Thoracic aorta (tissue), 2 donors: Measurements from ENCODE around the gene TMED1. TPM values are rescaled to one million over a fixed set of nuclear protein-coding genes. Genes with fewer than 3 reads are reported as not detected.

Experiments used
- ATAC-seq: fragments of 150-250 bp; one replicate; pipeline ENCODE4 v1.8.0; 2017; ENCODE audit warnings: low read depth; ENCODE audit not compliant: insufficient number of reproducible peaks, low FRiP score
- DNase-seq: peaks from one replicate; pipeline ENCODE4 v3.0.0-alpha.2; 2020; ENCODE audit warnings: low spot score
- H3K27ac ChIP-seq, 2 donors: fragments of 200-600 bp; sonication (generic); 1 replicate in 1 of 2; 2 replicates in 1 of 2; pipeline ENCODE4 v1.5.1; 2016; ENCODE audit warnings: mild to moderate bottlenecking in 2 of 2, moderate library complexity in 2 of 2
- H3K27me3 ChIP-seq: fragments of 200-600 bp; sonication (generic); replicated peaks from 2 replicates; pipeline ENCODE4 v1.6.0; 2016; ENCODE audit warnings: mild to moderate bottlenecking; ENCODE audit not compliant: insufficient read depth
- H3K36me3 ChIP-seq: fragments of 200-600 bp; sonication (generic); one replicate; pipeline ENCODE4 v1.5.1; 2016
- H3K4me1 ChIP-seq, 2 donors: fragments of 200-600 bp; sonication (generic); 1 replicate in 1 of 2; 2 replicates in 1 of 2; pipeline versions ENCODE4 v1.5.1 to v1.6.0; 2016; ENCODE audit warnings: low read depth in 2 of 2, mild to moderate bottlenecking in 1 of 2; ENCODE audit not compliant: control insufficient read depth in 1 of 2
- H3K4me3 ChIP-seq: fragments of 200-600 bp; sonication (generic); 2 replicates; pipeline ENCODE4 v1.5.1; 2016; ENCODE audit warnings: mild to moderate bottlenecking
- H3K9me3 ChIP-seq: fragments of 200-600 bp; sonication (generic); 2 replicates; pipeline ENCODE4 v1.5.1; 2016
- CTCF ChIP-seq: fragments of 200-600 bp; sonication (generic); IDR thresholded peaks from one replicate; pipeline ENCODE4 v1.5.1; 2019; ENCODE audit warnings: antibody characterized with exemption
- total RNA-seq, 2 donors: library from RNA; depleted of rRNA; stranded (reverse); fragments of >200 nt; gene quantifications; one replicate each; pipeline versions ENCODE4 v1.1.0 to v1.2.3, GENCODE V29; 2016

The TMED1 gene
- total RNA-seq, 2 donors from 2014 or later = 19.4 to 22.4 TPM

GRCh38 chr19:10797541-10798256, 38.3 kb downstream of the TMED1 start:
- Histone ChIP-seq H3K4me3 (no peak overlapping the region), H3K27me3 (no peaks in the 10 kb centered on the region), H3K4me1 (no peaks in the 10 kb centered on the region), H3K9me3 (no peaks in the 10 kb centered on the region), H3K36me3 (peaks cover 65% of the 10 kb centered on the region), H3K27ac (no peak overlapping the region)
- ATAC-seq (no peak), DNase-seq (no peak)
- no peak for TF ChIP-seq CTCF

GRCh38 chr19:10797078-10797477, 38.9 kb downstream of the TMED1 start:
- Histone ChIP-seq H3K4me1 (no peaks in the 10 kb centered on the region), H3K36me3 (peaks cover 59% of the 10 kb centered on the region)
- no peak for ATAC-seq

GRCh38 chr19:10796653-10797052, 39.4 kb downstream of the TMED1 start:
- H3K27ac ChIP-seq = no peak overlapping the region
- no peaks in the 10 kb centered on the region for H3K27me3 ChIP-seq
- no peak overlapping the region for H3K4me3 ChIP-seq
- peaks cover 60% of the 10 kb centered on the region for H3K36me3 ChIP-seq
- no peaks in the 10 kb centered on the region for H3K9me3 ChIP-seq
- no peak for DNase-seq
- ATAC-seq = no peak
- TF ChIP-seq CTCF = no peak
- H3K4me1 ChIP-seq = no peaks in the 10 kb centered on the region

More at GRCh38 chr19:10797078-10797477, 38.9 kb downstream of the TMED1 start:
- no peak for DNase-seq
- Histone ChIP-seq H3K27ac (no peak overlapping the region), H3K4me3 (no peak overlapping the region), H3K27me3 (no peaks in the 10 kb centered on the region), H3K9me3 (no peaks in the 10 kb centered on the region)
- TF ChIP-seq CTCF = no peak

GRCh38 chr19:10789866-10790265, 46.1 kb downstream of the TMED1 start:
- no peaks in the 10 kb centered on the region for H3K9me3 ChIP-seq
- H3K27me3 ChIP-seq = no peaks in the 10 kb centered on the region
- H3K4me3 ChIP-seq = no peak overlapping the region
- no peak for TF ChIP-seq CTCF
- no peak overlapping the region for H3K27ac ChIP-seq
- ATAC-seq (no peak), DNase-seq (no peak)
- no peaks in the 10 kb centered on the region for H3K4me1 ChIP-seq
- peaks cover 61% of the 10 kb centered on the region for H3K36me3 ChIP-seq

GRCh38 chr19:10788146-10788545, 47.9 kb downstream of the TMED1 start:
- H3K4me3 ChIP-seq = no peak overlapping the region
- no peaks in the 10 kb centered on the region for H3K4me1 ChIP-seq
- ATAC-seq = no peak
- DNase-seq = no peak
- H3K27me3 ChIP-seq = no peaks in the 10 kb centered on the region
- no peak for TF ChIP-seq CTCF
- no peak overlapping the region for H3K27ac ChIP-seq
- peaks cover 60% of the 10 kb centered on the region for H3K36me3 ChIP-seq
- no peaks in the 10 kb centered on the region for H3K9me3 ChIP-seq
